GM21528 (cell line): Measurements from ENCODE around the gene STK40.

Experiments
- ATAC-seq: cut with Tn5 transposase; IDR thresholded peaks from one replicate; pipeline ENCODE4 v1.9.1; 2021; ENCODE audit warnings: mild to moderate bottlenecking, moderate library complexity; ENCODE audit not compliant: unreplicated experiment, low FRiP score

The STK40 gene

DNA sequence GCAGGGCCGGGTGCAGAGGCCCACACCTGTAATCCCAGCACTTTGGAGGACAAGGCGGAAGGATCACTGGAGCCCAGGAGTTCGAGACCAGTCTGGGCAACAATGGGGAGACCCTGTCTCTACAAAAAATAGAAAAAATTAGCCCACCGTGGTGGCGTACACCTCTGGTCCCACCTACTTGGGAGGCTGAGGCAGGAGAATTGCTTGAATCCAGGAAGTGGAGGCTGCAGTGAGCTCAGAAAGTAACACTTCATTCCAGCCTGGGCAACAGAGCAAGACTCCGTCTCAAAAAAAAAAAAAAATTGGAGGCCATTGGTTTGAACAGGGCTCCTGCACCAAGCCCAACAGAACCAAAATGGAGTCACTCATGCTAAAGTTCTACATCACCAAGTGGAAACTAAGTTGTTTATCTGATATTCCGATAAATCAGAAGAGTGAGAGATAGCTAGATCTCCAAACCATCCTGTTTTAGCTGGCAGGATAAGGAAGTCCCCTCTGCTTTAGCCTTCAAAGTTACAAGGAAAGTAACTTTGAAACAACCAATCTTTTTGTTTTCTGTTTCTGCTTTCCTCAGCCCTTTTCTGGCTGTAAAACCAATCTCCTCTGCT is 12.8 kb upstream of the STK40 start:
- ATAC-seq = no peak

DNA sequence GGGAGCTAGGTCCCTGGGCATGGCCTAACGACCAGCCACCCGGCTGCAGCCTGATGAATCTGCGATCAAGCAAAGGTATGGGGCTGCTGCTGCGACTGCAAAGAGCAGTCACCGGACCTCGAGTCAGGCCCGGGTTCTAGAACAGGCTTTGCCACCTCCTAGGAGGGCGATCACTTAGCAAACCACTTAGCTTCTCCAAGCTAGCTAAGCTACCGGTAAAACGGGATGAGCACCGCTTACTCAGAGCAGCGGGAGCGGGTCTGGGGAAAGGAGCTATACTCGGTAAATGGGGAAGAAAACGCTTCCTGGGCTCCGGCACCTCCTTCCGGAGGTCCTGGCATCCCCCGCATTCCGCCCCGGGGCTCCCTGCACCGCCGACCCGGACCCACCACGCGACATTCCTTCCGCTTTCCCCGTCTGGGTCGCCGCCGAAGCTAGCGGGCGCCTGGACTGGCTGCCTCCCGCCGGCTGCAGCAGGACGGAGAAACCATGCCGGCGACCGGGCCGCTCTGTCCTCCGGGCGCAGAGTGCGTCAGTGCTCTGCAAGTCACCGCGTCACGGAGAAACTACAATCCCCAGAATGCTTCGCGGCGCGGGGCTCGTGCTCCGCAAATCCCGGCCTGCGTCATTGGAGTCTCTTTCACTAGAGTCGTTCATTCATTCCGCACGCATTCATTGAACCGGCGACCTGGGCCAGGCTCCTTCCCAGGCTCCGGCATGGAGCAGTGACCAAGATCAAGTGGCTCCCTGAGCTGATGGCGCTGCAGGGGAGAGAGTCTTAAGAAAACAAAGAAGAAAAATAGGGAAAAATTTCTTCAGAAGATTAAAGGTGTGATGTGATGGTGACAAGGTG is 11.9 kb upstream of the STK40 start, which contains the start of gene LSM10:
TSS of gene LSM10 (minus strand) at position 531 of the 853 bp plus-strand sequence. CDS start 3,779 bp downstream, outside the sequence.
- ATAC-seq = peak; percentile 57

DNA sequence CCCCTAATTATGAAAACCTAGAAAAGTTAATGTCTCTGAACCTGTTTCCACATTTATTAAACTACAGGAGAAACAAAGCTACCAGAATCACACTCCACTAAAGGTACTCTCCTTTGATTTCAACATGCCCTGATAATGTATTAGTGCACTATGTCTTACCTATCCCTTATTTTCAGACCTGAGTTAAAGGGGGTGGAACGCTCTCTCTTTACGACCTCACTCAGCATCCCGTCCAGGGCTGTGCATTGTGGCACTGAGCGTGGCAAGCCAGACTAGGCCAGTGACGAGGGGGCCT is 11.3 kb upstream of the STK40 start:
- ATAC-seq = no peak

DNA sequence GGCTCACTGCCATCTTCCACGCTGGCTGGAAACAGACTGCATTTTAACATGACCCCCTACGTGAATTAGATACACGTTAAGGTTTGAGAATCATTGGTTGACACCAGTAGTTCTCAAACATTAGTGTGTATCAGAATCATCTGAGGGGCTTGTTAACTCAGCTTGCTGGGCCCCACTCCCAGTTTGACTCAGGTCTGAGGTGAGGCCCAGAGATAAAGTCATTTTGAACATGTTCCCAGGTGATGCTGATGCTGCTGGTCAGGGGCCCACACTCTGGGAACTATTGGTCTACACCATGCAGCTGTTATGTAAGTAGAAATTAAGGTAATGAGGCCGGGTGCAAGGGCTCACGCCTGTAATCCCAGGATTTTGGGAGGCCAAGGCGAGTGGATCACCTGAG is 10.6 kb upstream of the STK40 start:
- ATAC-seq = no peak

DNA sequence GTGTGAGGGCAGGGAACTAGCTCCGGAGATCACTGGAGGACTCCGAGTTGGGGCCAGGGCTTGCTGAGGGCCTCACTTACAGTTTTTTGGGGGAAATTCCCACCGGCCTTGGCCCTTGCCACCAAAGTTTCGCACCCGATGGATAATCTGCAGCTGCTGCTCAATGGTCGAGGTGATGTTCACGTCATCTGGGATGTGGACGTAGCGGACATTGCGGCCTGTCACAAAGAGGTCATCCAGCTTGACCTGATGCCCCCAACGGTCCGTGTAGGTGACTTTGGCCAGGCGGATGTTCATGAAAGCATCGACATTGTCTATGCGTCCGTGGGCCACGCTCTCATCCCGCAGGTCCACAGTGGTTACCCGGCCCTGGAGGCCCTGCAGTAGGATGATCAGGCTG is 8.0 kb upstream of the STK40 start:
- ATAC-seq = no peak

DNA sequence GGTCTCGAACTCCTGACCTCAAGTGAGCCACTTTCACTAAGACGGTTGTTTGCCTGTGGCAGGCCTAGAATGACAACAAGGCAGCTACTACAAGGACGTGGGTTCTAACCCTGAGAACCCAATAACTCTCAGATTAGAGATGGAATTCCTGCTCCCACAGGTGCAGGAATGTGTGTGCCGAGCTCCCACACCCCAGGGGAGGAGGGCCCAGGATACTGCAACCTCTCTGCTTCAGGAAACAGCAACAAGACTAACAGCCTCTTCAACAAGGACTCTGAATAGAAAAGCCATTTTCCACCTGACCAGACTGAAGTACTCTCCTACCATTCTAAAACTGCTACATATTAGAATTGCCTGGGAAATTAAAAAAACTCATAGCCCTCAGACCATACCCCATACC is 7.1 kb upstream of the STK40 start:
- ATAC-seq = no peak

DNA sequence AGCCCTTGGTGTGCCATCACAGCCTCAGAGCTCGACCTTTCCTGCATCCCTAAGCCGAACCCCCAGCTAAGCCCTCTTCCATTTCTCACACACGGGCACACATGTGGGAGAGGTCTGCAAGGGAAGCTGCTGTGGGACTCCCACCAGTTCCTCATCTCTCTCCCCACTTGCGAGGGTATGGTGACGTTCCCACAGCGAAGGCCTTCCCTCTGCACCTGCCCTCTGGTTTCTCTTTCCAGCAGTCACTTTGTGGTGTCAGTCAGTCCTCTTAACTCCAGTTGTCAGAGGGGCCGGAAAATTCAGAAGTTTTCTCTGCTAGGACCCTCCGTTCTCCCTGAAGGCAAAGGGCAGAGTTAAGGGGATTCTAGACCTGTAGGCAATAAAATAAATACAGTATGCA is 5.5 kb upstream of the STK40 start:
- ATAC-seq = no peak

DNA sequence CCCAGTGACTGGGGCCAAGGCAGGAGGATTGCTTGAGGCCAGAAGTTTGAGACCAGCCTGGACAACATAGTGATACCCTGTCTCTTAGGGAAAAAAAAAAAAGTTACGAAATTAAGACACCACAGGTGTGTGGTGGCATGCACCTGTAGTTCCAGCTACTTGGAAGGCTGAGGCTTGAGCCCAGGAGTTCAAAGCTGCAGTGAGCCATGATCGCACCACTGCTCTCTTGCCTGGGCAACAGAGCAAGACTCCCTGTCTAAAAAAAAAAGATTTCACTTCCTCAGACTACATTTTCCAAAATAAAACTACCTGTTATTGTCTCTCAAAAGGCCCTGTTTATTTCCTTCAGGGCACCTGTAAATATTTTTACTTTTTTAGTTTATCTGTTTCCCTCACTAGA is 4.7 kb upstream of the STK40 start:
- ATAC-seq = no peak

DNA sequence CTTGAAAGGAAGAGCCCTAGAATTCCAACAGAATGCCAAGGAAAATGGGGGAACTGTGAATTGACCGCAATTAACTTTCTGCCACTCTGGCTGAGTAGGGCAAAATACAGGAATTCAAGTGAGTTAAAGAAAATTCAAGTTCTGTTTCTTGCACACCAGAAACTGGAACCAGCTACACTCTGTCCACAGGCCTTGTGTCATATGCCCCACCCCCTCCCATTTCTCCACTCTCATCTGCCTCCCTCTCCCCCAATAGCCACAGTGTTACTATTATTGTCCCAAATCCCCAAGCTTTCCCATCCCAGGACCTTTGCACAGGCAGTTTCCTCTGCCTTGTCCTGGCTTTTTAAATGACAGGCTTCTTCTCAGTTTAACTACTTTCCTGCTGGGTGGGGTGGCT is 4.3 kb upstream of the STK40 start:
- no peak for ATAC-seq

DNA sequence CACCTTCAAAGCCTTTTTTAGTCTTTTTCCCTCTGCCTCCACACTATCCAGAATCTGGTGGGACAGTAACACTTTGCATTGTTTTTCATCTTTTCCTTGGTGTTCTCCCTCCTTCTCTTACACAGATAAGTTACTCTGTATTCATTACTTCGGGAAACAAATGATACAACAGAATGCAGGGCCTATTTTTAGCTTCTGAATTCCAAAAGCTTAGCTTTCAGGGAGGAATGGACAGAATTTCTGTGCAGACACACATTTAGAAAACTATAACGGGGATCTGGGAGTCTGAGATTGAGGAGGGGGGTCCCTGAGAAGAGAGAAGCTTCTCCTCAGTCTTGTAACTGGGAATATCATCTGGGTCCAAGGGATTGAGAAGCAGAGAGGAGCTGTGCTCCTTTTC is 3.5 kb upstream of the STK40 start:
- no peak for ATAC-seq

DNA sequence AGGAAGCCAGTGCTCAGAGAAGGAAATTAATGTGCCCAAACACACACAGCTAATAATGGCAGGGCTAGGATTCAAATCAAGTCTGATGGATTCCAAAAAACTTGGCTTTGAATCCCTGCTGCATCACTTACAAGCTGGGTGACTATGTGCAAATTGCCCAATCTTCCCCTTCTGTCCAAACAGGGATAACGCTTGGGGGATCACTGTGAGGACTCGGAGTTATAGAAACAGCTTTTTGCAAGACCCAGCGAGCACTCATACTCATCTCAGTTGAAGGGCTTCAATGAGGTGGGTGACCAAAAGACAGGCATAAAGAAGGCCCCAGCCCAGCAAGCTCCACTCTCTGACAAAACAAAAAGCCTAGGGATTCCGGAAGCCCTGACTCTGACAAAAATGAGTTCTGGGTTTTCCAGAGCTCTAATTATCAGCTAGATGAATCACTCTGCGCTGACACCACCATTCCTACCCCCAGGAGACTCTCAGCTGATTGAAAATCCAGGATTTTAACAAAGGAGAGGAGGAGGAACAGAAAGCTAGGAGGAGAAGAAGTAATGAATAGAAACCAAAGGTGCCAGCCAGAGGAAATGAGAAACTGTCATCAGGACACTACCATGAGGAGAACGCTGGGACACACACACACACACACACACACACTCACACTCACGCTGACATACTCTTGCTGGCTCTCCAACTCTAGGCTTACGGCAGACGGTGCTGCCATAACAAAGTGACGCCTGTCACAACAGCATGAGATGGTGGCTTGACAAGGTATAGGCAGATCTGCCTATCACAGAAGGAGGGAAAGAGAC is 1.6 kb upstream of the STK40 start:
- ATAC-seq = no peak

DNA sequence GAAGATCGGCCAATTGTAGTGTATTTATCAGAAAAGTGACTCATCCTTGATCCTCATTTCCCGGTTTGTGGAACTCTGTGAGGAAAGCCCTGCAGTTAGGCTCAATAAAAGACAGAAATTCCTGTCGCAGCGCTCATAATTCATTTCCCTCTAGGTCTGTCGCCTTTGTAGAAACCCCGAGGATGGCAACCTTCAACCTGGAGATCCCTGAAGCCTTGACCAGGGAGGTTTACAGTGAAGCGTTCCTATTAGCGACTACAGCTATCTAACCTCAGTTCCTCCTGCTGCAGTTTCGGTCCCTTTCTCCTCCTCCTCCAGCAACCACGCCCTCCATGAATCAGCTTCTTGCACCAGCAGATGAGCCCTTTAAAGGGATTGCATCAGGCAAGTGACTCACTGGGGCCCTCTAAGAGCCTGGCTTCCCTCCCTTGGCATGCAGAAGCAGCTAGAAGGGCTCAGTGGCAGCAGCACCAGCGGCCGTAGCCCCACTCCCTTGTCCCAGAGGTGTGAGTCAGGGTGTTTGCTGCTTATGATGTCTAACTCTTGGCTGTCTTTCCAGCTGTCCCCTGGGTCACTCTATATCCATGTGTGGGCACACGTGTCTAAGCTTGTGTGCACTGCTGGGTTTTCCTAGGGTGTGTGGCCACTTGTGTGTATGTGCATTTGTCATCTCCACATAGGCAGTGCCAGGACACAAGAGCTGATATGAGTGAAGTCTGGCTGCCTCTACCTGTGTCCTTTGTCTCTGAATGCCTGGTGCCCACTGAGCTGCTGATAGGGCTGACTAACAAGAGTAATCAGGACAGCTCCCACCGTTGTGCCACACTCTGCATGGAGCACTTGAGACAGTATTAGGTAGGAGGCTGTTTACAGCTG is 779 bp upstream of the STK40 start:
- ATAC-seq = peak; percentile 43

DNA sequence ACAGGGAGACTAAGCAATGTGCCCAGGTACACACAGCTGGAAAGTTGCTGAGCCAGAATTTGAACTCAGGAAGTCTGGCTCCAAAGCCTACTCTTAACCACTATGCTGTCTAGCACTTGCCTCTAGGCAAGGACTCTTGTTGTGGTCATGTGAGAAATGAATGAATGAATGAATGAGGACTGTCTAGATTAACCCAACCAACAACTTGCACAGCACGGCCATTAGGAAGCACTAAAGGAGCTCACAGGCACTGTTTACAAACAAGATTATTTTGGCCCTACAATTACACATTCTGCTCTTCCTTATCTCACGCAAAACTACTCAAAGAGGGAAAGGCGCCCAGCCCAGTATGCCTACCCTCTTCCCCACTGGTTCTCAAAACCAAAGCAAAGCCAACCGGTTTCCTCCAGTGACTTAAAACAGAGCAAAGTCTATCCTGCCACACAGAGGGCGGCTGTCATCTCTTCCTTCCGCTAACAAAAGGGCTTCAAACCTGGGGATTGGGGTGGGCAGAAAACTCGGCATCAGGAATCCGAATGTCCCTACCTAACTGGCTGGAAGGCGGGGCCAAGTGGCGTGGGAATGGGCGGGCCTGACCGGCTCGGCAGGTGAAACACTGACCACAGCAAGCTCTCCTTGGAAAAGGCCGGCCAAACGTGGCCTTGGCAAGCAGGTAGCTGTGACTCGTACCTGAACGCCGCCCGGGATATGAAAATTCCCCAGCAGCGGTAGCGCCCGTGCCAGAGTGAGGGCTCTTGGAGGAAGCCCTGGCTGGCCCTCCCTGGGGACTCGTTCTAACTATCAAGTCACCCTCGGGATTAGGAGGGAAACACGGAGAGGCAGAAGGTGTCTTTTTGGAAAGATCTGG is 948 bp downstream of the STK40 start:
- peak; percentile 4 for ATAC-seq

DNA sequence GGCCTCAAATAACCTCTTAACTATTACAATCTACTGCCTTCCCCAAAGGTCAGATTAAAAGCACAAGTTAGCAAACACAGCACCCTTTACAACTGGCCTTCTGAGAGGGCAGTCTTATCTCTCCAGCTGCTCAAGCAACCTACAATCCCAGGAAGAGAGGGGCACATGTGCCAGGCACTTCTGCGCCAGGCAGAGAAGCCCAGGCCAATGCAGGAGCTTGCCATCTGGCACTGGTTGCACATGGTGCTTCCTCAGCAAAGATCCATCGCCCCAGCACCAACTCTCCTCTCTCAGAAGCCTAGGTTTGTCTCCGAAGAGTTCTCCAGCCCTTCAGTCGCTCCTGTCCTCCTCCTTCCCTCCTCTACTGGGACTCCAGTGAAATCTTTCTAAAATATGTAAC is 2.5 kb downstream of the STK40 start:
- no peak for ATAC-seq

DNA sequence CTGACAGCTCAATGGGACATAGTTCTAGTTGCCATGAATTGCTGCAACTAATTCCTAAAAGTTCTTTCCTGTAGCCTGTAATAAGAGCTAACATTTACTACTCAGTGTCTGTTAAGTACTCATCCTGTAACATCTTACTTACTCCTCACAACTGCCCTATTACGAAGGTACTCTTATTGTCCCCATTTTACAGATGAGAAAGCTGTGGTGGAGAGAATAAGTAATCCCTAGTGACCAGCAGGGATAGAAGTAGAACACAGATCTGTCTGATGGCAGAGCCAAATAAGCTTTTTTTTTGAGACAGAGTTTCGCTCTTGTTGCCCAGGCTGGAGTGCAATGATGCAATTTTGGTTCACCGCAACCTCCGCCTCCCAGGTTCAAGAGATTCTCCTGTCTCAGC is 3.1 kb downstream of the STK40 start:
- ATAC-seq = no peak

DNA sequence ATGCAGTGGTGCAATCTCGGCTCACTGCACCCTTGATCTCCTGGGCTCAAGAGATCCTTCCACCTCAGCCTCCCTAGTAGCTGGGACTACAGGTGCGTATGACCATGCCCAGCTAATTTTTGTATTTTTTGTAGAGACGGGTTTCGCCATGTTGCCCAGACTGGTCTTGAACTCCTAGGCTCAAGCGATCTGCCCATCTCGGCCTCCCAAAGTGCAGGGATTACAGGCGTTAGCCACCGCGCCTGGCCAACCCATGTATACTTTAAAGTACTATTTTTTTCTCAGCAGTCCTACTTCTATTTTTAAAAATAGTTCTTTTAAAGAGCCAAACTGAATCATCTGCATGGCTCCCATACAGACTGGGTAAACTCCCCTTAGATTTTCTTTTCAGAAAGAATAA is 3.5 kb downstream of the STK40 start:
- ATAC-seq = no peak

DNA sequence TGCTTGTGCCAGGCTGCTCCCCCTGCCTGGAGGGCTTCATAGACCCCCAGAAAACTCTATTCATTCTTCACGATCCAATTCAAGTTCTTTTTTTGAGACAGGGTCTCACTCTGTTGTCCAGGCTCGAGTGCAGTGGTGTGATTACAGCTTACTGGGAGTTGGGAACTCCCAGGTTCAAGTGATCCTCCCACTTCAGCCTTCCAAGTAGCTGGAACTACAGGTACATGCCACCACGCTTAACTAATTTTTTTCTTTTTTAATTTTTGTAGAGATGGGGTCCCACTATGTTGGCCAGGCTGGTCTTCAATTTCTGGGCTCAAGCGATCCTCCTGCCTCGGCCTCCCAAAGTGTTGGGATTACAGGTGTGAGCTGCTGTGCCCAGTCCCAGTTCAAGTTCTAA is 4.3 kb downstream of the STK40 start:
- ATAC-seq = no peak

DNA sequence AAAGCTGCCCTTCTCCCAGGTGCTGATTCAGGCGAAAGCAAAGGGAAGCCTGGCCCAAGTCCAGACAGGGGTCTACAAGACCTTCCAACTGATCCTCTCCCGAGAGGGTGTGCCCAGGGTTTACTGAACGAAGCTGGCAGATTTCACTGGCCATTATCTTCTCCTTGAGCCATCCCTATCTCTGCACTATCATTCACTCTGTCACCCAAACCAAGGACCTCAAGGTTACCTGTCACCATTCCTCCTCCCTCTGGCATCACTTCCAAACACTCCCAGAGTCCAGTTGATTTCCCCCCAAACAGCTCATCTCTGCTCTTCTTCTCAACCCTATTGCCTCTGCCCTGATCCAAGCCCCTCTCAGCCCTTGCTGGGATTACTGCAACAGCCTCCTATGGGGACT is 4.9 kb downstream of the STK40 start:
- no peak for ATAC-seq

DNA sequence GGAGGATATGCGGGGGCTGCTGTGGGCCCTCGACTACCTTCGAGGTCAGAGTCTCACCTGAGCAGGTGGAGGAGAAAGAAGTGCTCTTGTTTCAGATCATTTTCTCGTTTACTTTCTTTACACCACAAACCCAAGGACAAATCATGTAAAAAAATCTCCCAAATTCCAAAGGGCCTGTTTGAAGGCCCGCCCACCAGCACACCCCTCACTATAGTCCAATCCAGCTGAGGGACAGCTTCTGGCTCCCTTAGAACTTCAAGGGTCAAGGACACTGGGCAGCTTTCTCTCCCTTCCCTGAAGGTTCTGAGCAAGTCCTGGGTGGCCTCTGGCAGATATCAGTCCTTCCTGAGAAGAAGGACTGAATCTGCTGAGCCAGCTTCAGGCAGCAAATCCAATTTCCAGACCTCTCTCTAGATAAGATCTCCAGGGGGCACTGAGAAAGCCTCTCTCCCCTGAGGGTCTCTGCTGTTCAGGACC is 5.5 kb downstream of the STK40 start:
- ATAC-seq = no peak
